Subcutaneous adipose tissue (tissue), 4 donors: ENCODE results near the gene MED13L. TPM values are rescaled to one million over a fixed set of nuclear protein-coding genes. Genes with fewer than 3 reads are reported as not detected.

Source experiments
- total RNA-seq, 4 donors: library from RNA; depleted of rRNA; stranded (reverse); fragments of >200 nt; gene quantifications; one replicate each; pipeline ENCODE4 v1.1.0, GENCODE V29; 2016
- TF ChIP-seq, protein P1 (sequence below): fragments of 450-650 bp; IDR thresholded peaks from one replicate; pipeline ENCODE4 v1.5.1; 2016; ENCODE audit warnings: low read depth, mild to moderate bottlenecking, control low read depth, antibody characterized with exemption, moderate library complexity

MED13L gene
- total RNA-seq, 4 donors from 2014 or later, result 164 to 285 (median 225) TPM

DNA sequence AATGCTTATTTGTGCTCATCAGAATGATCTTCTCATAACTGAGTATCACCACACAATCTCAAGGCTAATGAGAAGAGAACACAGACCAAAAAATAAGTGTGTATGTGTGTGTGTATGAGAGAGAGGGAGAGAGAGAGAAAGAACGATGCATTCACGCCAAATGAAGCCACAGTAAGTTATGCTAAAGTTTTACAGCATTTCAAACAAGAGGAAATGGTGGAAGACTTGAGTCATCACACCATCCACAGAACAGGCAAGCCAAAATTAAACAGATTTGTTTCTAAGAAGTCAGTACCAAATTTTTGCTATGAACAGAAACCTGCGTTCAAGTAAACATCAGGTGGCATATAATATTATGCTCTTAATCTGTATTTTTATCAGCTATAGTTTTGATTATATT lies 141.2 kb downstream of the MED13L start:
- TF ChIP-seq, protein P1, sequence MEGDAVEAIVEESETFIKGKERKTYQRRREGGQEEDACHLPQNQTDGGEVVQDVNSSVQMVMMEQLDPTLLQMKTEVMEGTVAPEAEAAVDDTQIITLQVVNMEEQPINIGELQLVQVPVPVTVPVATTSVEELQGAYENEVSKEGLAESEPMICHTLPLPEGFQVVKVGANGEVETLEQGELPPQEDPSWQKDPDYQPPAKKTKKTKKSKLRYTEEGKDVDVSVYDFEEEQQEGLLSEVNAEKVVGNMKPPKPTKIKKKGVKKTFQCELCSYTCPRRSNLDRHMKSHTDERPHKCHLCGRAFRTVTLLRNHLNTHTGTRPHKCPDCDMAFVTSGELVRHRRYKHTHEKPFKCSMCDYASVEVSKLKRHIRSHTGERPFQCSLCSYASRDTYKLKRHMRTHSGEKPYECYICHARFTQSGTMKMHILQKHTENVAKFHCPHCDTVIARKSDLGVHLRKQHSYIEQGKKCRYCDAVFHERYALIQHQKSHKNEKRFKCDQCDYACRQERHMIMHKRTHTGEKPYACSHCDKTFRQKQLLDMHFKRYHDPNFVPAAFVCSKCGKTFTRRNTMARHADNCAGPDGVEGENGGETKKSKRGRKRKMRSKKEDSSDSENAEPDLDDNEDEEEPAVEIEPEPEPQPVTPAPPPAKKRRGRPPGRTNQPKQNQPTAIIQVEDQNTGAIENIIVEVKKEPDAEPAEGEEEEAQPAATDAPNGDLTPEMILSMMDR, result no peak

DNA sequence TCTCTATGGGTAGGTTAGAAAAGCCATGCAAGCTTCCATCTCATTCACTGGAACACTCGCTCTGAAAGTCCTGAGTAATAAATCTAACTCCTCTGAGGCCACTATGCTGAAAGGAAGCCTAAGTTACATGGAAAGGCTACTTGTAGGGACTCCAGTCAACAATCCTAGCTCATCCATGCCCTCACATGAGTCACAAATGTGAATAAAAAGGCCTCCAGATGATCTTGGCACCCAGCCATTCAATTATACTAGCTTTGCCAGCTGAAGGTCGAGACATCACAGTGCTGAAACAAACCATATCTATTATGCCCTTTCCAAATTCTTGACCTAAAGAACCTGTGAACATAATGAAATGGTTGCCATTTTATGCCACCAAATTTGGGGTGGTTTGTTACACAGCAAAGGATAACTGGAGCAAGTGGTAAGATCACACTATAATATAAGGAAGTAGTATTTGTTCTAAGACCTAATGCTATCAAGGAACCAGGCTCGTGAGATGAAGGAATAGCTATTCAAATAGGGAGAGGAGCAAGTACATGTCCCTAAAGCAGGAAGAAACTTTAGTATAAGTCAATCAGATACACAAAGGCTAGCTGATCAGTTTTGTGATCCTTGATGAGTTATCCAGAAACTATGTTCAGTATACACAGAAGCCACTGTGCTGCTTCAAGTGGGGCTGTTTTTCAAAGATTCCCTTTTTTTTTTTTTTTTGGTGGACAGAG lies 142.1 kb downstream of the MED13L start:
- TF ChIP-seq, protein P1, result no peak

DNA sequence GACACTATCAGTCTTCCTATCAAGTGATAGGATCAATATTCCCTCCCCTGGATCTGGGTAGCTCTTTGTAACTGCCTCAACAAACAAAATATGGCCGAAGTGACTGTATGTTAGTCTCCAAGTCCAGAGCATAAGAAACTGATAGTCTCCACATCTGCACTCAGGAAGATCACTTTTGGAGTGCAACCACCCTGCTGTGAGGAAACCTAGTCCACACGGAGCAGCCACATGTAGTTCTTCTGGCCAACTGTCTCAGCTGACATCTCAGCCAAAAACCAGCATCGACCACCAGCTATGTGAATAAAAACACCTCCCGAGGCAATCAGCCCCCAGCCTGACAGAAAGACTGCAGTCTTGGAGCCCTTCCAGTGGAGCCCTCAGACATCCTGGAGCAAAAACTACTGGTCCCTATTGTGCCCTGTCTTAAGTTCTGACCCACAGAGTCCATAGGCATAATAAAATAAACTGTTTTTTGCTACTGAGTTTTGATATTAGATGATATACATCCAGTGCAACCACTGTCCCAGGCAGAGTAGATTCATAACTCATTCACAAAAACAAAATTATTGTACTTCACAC lies 143.8 kb downstream of the MED13L start:
- TF ChIP-seq, protein P1, result no peak

DNA sequence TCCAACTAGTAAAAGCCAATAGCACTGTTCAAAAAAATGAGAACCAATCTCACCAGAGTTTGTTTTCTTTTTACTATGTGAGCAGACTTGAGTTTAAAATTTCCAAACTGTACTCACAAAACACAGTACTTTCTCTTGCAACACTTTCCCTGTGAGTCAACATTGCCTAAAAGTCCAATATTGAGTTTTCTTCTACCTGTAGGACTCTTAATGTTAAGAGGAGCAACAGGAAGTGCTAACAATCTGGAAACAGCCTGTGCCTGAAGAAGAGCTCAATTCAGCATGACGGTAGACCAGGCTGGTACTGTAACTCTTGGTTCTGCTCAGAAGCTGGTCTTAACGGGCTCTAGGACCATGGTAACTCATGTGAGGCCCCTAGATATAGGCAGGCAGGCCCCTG lies 144.3 kb downstream of the MED13L start:
- TF ChIP-seq, protein P1, result no peak

DNA sequence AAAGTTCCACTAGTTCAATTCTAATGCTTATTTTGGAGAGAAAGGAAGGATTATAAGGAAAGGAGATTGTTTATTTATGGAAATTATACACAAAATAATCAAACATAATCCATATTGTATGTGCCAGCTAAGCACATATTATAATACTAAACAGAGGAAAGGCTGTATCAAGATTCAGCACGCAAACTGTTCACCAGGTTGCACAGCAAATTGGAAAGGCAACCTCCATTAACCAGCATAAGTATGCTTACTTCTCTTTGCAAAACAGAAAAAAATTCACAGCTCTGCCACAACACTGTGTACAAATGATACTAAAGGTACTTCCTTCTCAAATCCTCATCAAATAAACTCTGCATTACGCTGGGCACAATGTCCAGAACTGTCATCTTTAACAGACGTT lies 146.3 kb downstream of the MED13L start:
- TF ChIP-seq, protein P1, result no peak

DNA sequence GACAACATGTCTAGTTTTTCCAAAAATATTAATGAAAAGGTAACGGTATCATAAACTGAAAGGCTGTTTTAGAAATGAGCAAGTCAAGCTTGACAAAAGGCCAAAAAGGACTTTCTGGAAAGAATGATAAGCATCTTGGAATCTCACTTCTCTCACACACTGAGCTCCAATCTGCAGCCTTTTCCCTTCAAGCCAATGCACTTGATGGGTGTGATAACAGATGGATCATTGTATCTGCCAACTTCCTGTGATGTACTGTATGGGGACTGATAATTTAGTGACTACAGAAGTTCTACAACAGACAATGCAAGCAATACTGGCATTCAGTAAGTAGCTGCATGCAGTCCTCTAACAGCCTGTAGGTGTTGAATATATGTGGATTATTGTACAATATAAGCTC lies 147.1 kb downstream of the MED13L start:
- TF ChIP-seq, protein P1, result no peak

DNA sequence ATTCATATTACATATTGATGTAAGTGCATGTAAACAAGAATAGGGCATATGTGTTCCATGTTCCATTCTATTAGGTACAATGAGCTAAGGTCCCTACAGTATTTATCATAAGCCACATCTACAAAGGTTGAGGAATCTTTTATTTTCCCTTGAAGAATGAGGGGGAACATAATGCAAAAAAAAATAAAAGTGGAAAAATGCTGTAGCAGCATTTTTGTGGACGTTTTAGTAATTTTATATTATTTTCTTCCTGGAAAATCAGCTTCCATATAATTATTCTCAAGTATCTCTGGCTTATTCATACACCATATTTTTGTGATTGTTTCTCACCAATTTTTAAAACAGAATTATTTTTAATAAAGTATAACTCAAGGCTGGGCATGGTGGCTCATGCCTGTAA lies 148.7 kb downstream of the MED13L start:
- TF ChIP-seq, protein P1, result no peak
